Astrocyte (in vitro differentiated cells and primary cell): Measurements from ENCODE around the gene LMAN1L. TPM values are rescaled to one million over a fixed set of nuclear protein-coding genes. Genes with fewer than 3 reads are reported as not detected.

Experiments
- DNase-seq: peaks from one replicate; pipeline ENCODE4 v3.0.0-alpha.2; 2010; ENCODE audit warnings: low read depth
- FAIRE-seq: peaks from 2 replicates; lab custom pipeline; 2011; peaks lifted over from hg19 to GRCh38; lab: Jason Lieb, UNC
- H2AFZ ChIP-seq: 2 replicates; pipeline ENCODE4 v1.6.0; 2012; ENCODE audit warnings: low read depth, low read length, inconsistent platforms
- H3K27ac ChIP-seq: 2 replicates; pipeline ENCODE4 v1.5.1; 2011; ENCODE audit warnings: low read depth, low read length, inconsistent platforms
- H3K27me3 ChIP-seq: 2 replicates; pipeline ENCODE4 v1.6.0; 2011; ENCODE audit warnings: low read length, inconsistent platforms; ENCODE audit not compliant: insufficient read depth
- H3K36me3 ChIP-seq: 2 replicates; pipeline ENCODE4 v1.5.1; 2011; ENCODE audit warnings: low read length, inconsistent platforms; ENCODE audit not compliant: insufficient read depth
- H3K4me1 ChIP-seq: 2 replicates; pipeline ENCODE4 v1.5.1; 2011; ENCODE audit warnings: low read length, inconsistent platforms; ENCODE audit not compliant: insufficient read depth
- H3K4me2 ChIP-seq: 2 replicates; pipeline ENCODE4 v1.6.0; 2012; ENCODE audit warnings: low read length, inconsistent platforms
- H3K4me3 ChIP-seq: 2 replicates; pipeline ENCODE4 v1.5.1; 2011; ENCODE audit warnings: low read depth, mild to moderate bottlenecking, low read length, inconsistent platforms; ENCODE audit not compliant: insufficient read depth
- H3K79me2 ChIP-seq: 2 replicates; pipeline ENCODE4 v1.6.0; 2012; ENCODE audit warnings: mild to moderate bottlenecking, low read length, inconsistent platforms; ENCODE audit not compliant: insufficient read depth
- H3K9ac ChIP-seq: 2 replicates; pipeline ENCODE4 v1.6.0; 2012; ENCODE audit warnings: mild to moderate bottlenecking, low read length, inconsistent platforms
- H3K9me3 ChIP-seq: 2 replicates; pipeline ENCODE4 v1.5.1; 2012; ENCODE audit warnings: low read depth, mild to moderate bottlenecking, low read length, inconsistent platforms; ENCODE audit not compliant: insufficient read depth
- H4K20me1 ChIP-seq: 2 replicates; pipeline ENCODE4 v1.6.0; 2012; ENCODE audit warnings: low read length, inconsistent platforms; ENCODE audit not compliant: insufficient read depth
- H3K27ac Mint-ChIP-seq: one replicate; pipeline ENCODE4 v1.8.0; 2021; ENCODE audit warnings: mild to moderate bottlenecking, mixed read lengths; ENCODE audit not compliant: unreplicated experiment
- H3K27me3 Mint-ChIP-seq: one replicate; pipeline ENCODE4 v1.8.0; 2021; ENCODE audit warnings: low read depth, mixed read lengths; ENCODE audit not compliant: unreplicated experiment
- H3K36me3 Mint-ChIP-seq: one replicate; pipeline ENCODE4 v1.8.0; 2021; ENCODE audit warnings: low read depth, mixed read lengths; ENCODE audit not compliant: unreplicated experiment
- H3K4me1 Mint-ChIP-seq: one replicate; pipeline ENCODE4 v1.8.0; 2021; ENCODE audit warnings: low read depth, mixed read lengths; ENCODE audit not compliant: unreplicated experiment
- H3K4me3 Mint-ChIP-seq: one replicate; pipeline ENCODE4 v1.8.0; 2021; ENCODE audit warnings: mild to moderate bottlenecking, moderate library complexity, mixed read lengths; ENCODE audit not compliant: unreplicated experiment
- H3K9me3 Mint-ChIP-seq: one replicate; pipeline ENCODE4 v1.8.0; 2021; ENCODE audit warnings: mild to moderate bottlenecking, mixed read lengths; ENCODE audit not compliant: unreplicated experiment
- CTCF ChIP-seq: IDR thresholded peaks from 2 replicates; pipeline ENCODE4 v1.5.1; 2011; ENCODE audit warnings: low read depth, mild to moderate bottlenecking, inconsistent platforms, low read length, moderate library complexity; ENCODE audit not compliant: insufficient read depth
- EZH2 ChIP-seq: IDR thresholded peaks from 2 replicates; pipeline ENCODE4 v1.6.1; 2012; ENCODE audit warnings: mild to moderate bottlenecking, low read length, inconsistent platforms; ENCODE audit not compliant: insufficient read depth
- total RNA-seq: library from RNA; stranded (reverse); gene quantifications from 2 replicates; pipeline ENCODE4 v1.2.1, GENCODE V29; 2021

The LMAN1L gene
- total RNA-seq, 1 donor from 2014 or later = 0.32 TPM

- no peak for FAIRE-seq
- no peak overlapping the region for H2AFZ ChIP-seq
- no peak overlapping the region for H3K27ac ChIP-seq
- H3K36me3 Mint-ChIP-seq = peaks cover 9% of the 10 kb centered on the region
- no peaks in the 10 kb centered on the region for H3K27me3 ChIP-seq
- no peak overlapping the region for H3K27ac Mint-ChIP-seq
- TF ChIP-seq CTCF (no peak), EZH2 (no peak)
- no peaks in the 10 kb centered on the region for H3K27me3 Mint-ChIP-seq
- H3K9me3 ChIP-seq = no peaks in the 10 kb centered on the region
- no peak overlapping the region for H3K9ac ChIP-seq
- H3K36me3 ChIP-seq = peaks cover 8% of the 10 kb centered on the region
- no peak overlapping the region for H3K4me2 ChIP-seq
- no peaks in the 10 kb centered on the region for H3K79me2 ChIP-seq
- H4K20me1 ChIP-seq = peaks cover 12% of the 10 kb centered on the region
- no peak overlapping the region for H3K4me3 ChIP-seq
- peaks cover 12% of the 10 kb centered on the region for H3K4me1 ChIP-seq
- no peak overlapping the region for H3K4me3 Mint-ChIP-seq
- DNase-seq = no peak
- no peaks in the 10 kb centered on the region for H3K4me1 Mint-ChIP-seq
- H3K9me3 Mint-ChIP-seq = no peaks in the 10 kb centered on the region
These were observed 32.9 kb downstream of the LMAN1L start for GRCh38 chr15:74845581-74845980.

- Histone ChIP-seq H3K27me3 (no peaks in the 10 kb centered on the region), H3K4me3 (no peak overlapping the region), H4K20me1 (no peaks in the 10 kb centered on the region), H3K4me1 (peaks cover 6% of the 10 kb centered on the region), H3K9ac (no peak overlapping the region), H2AFZ (no peak overlapping the region), H3K4me2 (no peak overlapping the region), H3K36me3 (peaks cover 13% of the 10 kb centered on the region), H3K79me2 (no peaks in the 10 kb centered on the region), H3K9me3 (no peaks in the 10 kb centered on the region), H3K27ac (no peak overlapping the region)
- Mint-ChIP-seq H3K27me3 (no peaks in the 10 kb centered on the region), H3K9me3 (no peaks in the 10 kb centered on the region), H3K27ac (no peak overlapping the region), H3K4me1 (no peaks in the 10 kb centered on the region), H3K4me3 (no peak overlapping the region), H3K36me3 (peaks cover 9% of the 10 kb centered on the region)
- no peak for FAIRE-seq
- TF ChIP-seq EZH2 (no peak), CTCF (no peak)
- no peak for DNase-seq
These were observed 34.8 kb downstream of the LMAN1L start for GRCh38 chr15:74847432-74847831.

- Mint-ChIP-seq H3K4me3 (no peak overlapping the region), H3K4me1 (no peaks in the 10 kb centered on the region), H3K9me3 (no peaks in the 10 kb centered on the region), H3K27ac (no peak overlapping the region), H3K36me3 (peaks cover 9% of the 10 kb centered on the region), H3K27me3 (no peaks in the 10 kb centered on the region)
- H3K27ac ChIP-seq = no peak overlapping the region
- H2AFZ ChIP-seq = no peak overlapping the region
- TF ChIP-seq EZH2 (no peak), CTCF (no peak)
- H3K4me3 ChIP-seq = no peak overlapping the region
- no peak overlapping the region for H3K4me2 ChIP-seq
- no peaks in the 10 kb centered on the region for H3K27me3 ChIP-seq
- no peak overlapping the region for H3K9ac ChIP-seq
- H3K4me1 ChIP-seq = no peaks in the 10 kb centered on the region
- no peaks in the 10 kb centered on the region for H3K9me3 ChIP-seq
- H3K36me3 ChIP-seq = peaks cover 15% of the 10 kb centered on the region
- peaks cover 8% of the 10 kb centered on the region for H4K20me1 ChIP-seq
- no peaks in the 10 kb centered on the region for H3K79me2 ChIP-seq
- FAIRE-seq (no peak), DNase-seq (no peak)
These were observed 37.8 kb downstream of the LMAN1L start for GRCh38 chr15:74850393-74850792.
